ENCODE measurements around the gene NDFIP2. TPM values are rescaled to one million over a fixed set of nuclear protein-coding genes. Genes with fewer than 3 reads are reported as not detected.
"Not testable (repeated sequence)": the region's sequence is repeated elsewhere in the genome, so short reads cannot be mapped to it uniquely, and the experiment has no call there.

NDFIP2 gene
- total and polyA plus RNA-seq, 10 donors = 2.1 to 27.3 (median 14.0) TPM

GRCh38 chr13:79566118-79566517 is 85.2 kb downstream of the NDFIP2 start:
- TF ChIP-seq CTCF (IDR thresholded peaks at IDR 0.05 in 8 of 11, conservative IDR thresholded peaks at IDR 0.05 in 3 of 11) (no peak), POLR2AphosphoS5 (IDR thresholded peaks at IDR 0.05) (no peak), POLR2A (IDR thresholded peaks at IDR 0.05) (no peak)
- intact Hi-C loops (cut with DNase I; ENCODE audit: low total_unique reads) = no loop called here

GRCh38 chr13:79571147-79571546 is 90.2 kb downstream of the NDFIP2 start:
- 62 to 75% (median 74%) methylated on average over 1 of the region's 1 CpG for WGBS, 5 donors

More at GRCh38 chr13:79566118-79566517, 85.2 kb downstream of the NDFIP2 start:
- DNase-seq = no peak
- Histone ChIP-seq H3K36me3 (no peaks in the 10 kb centered on the region), H3K27me3 (replicated peaks in 1 of 7) (no peaks in the 10 kb centered on the region), H3K27ac (no peak overlapping the region), H3K4me3 (no peak overlapping the region), H3K9me3 (peaks cover 2 to 52% (median 29%) of the 10 kb centered on the region in 8 donors), H3K4me1 (no peaks in the 10 kb centered on the region)
- WGBS, 5 donors = 91 to 99% (median 95%) methylated on average over 2 of the region's 2 CpGs

DNA sequence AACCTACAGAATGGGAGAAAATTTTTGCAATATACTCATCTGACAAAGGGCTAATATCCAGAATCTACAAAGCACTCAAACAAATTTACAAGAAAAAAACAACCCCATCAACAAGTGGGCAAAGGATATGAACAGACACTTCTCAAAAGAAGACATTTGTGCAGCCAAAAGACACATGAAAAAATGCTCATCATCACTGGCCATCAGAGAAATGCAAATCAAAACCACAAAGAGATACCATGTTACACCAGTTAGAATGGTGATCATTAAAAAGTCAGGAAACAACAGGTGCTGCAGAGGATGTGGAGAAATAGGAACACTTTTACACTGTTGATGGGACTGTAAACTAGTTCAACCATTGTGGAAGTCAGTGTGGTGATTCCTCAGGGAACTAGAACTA is 92.9 kb downstream of the NDFIP2 start:
- H3K36me3 ChIP-seq; DNase-seq; H3K4me3 ChIP-seq; H3K27me3 ChIP-seq (replicated peaks in 1 of 7); H3K4me1 ChIP-seq; H3K27ac ChIP-seq; intact Hi-C loops (cut with DNase I; ENCODE audit: low total_unique reads): not testable (repeated sequence)
- peaks cover 0 to 32% (median 22%) of the 10 kb centered on the region in 8 donors for H3K9me3 ChIP-seq

More at GRCh38 chr13:79571147-79571546, 90.2 kb downstream of the NDFIP2 start:
- Histone ChIP-seq H3K27me3 (replicated peaks in 1 of 7) (no peaks in the 10 kb centered on the region), H3K4me3 (no peak overlapping the region), H3K27ac (no peak overlapping the region), H3K4me1 (no peaks in the 10 kb centered on the region), H3K36me3 (no peaks in the 10 kb centered on the region), H3K9me3 (peaks cover 0 to 11% (median 4%) of the 10 kb centered on the region in 8 donors)
- TF ChIP-seq POLR2A (IDR thresholded peaks at IDR 0.05) = no peak
- no peak for TF ChIP-seq POLR2AphosphoS5 (IDR thresholded peaks at IDR 0.05)
- no peak for TF ChIP-seq CTCF (IDR thresholded peaks at IDR 0.05 in 8 of 11, conservative IDR thresholded peaks at IDR 0.05 in 3 of 11)
- no peak for DNase-seq
- intact Hi-C loops (cut with DNase I; ENCODE audit: low total_unique reads) = no loop called here

DNA sequence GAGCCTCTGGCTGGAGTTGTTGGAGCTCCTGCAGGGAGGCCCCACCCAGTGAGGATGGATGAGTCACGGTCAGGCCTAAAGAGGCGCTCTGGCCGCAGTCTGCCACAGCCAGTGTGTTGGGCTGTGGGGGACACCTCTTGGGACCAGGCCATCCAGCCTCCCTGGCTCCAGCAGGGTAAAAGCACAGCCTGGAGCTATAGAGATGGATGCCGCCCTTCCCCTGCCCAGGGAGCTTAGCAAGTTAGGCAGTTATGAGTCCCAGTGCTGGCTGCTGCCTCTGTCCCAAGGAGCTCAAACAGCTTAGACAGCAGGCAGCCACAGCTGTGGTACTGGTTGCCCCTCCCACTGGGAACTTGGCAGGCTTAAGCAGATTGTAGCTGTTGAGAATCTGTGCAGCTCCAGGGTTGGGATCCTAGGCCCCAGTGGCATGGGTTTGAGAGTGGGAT is 100.9 kb downstream of the NDFIP2 start:
- peaks cover 0 to 41% (median 32%) of the 10 kb centered on the region in 8 donors for H3K9me3 ChIP-seq
- no peaks in the 10 kb centered on the region for H3K36me3 ChIP-seq
- no peaks in the 10 kb centered on the region for H3K27me3 ChIP-seq (replicated peaks in 1 of 7)
- TF ChIP-seq POLR2AphosphoS5 (IDR thresholded peaks at IDR 0.05) (no peak), POLR2A (IDR thresholded peaks at IDR 0.05) (no peak), CTCF (IDR thresholded peaks at IDR 0.05 in 8 of 11, conservative IDR thresholded peaks at IDR 0.05 in 3 of 11) (no peak)
- no peak overlapping the region for H3K4me3 ChIP-seq
- WGBS, 5 donors = 86 to 92% (median 90%) methylated on average over 3 to 4 of the region's 4 CpGs
- no peaks in the 10 kb centered on the region for H3K4me1 ChIP-seq
- DNase-seq = no peak
- intact Hi-C loops (cut with DNase I; ENCODE audit: low total_unique reads) = no loop called here
- H3K27ac ChIP-seq = no peak overlapping the region

DNA sequence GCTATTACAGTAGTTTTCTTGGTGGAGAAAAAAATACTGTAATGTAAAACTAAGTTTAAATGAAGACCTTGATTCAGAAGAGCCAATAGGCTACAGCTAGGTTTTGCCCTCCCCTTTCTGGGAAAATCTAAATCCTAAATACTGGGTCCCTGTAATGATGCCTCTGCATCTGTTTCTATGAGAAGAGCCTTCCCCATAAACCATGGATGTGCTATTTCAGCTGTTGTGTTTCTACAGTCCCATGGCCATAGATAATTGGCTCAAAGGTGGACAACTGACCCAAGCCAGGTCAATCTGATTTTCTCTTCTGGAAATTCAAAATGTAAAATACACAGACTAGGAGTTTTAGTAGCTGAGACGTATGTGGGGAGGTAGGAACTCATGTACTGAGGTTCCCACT is 101.9 kb downstream of the NDFIP2 start:
- Histone ChIP-seq H3K27ac (no peak overlapping the region), H3K27me3 (replicated peaks in 1 of 7) (no peaks in the 10 kb centered on the region), H3K9me3 (peaks cover 0 to 35% (median 24%) of the 10 kb centered on the region in 8 donors), H3K4me1 (no peaks in the 10 kb centered on the region), H3K36me3 (no peaks in the 10 kb centered on the region), H3K4me3 (no peak overlapping the region)
- TF ChIP-seq POLR2A (IDR thresholded peaks at IDR 0.05) = no peak
- no peak for TF ChIP-seq CTCF (IDR thresholded peaks at IDR 0.05 in 8 of 11, conservative IDR thresholded peaks at IDR 0.05 in 3 of 11)
- no peak for TF ChIP-seq POLR2AphosphoS5 (IDR thresholded peaks at IDR 0.05)
- intact Hi-C loops (cut with DNase I; ENCODE audit: low total_unique reads) = no loop called here
- WGBS, 5 donors = 45 to 88% (median 71%) methylated on average over 1 of the region's 1 CpG
- DNase-seq = no peak

Measured in spleen (tissue), 11 donors.